Measurements from ENCODE around the gene SON.

Gene SON

DNA sequence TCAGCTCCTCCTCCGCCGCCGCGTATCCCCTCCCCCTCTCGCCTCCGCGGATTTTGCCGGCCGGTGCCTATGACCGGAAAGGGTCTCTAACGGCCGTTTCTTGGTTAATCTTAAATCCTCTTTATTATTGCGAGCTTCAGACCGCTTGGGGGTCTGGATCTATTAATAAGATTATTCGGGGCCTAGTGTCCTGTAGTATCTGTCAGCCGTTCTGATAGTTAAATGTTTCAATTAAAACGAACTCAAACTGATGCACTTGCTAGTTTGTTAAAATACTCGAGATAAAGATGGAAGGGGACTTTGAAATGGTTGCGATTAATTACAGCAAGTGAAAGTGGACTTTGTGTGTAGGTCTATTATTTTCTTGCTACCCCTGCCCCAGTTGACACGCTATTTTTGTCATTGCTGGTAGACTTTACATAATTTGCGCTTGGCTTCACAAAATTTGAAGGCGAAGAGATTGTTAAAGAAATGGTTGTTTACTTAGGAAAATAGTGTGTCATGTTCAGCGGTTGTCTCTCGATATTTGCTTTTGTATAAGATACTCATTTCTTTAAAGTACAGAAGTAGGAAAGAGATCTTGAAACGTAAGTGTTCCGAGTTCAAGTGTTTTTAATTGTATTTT, 779 bp downstream of the SON start:
- DNase-seq, result peak; percentile 60 to 77

DNA sequence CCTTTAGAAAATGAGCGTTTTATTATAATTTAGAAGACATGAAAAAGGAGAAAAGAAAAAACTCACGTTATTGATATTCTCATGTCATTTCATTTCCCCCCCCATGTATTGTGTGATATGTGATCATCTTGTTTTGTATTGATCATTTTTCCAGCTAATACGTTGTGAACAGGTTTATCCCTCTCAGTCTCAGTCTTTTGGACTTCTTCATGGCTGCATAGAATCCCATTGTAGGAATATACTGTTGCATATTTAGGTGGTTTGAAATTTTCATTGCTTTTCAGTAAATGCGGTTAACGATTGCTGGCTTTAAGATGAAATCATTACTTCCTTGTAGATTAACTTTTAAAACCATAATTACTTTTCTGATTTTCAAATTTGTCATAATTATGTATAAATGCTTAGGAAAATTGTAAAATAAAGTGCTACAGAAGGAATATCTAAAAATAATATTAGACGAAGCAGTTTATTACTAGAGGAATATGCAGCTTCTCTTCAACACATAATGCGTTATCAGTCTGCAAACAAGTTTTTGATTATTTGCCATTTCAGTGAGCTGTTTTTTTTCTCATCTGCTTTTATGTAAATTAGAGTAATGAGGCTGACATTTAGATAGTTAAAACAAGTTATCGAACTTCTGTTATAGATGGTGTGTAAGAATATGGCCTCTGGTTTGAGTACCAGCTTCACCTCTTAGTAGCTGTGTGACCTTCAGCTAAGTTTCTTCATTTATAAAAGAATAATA, 1.8 kb downstream of the SON start:
- DNase-seq, result no peak

DNA sequence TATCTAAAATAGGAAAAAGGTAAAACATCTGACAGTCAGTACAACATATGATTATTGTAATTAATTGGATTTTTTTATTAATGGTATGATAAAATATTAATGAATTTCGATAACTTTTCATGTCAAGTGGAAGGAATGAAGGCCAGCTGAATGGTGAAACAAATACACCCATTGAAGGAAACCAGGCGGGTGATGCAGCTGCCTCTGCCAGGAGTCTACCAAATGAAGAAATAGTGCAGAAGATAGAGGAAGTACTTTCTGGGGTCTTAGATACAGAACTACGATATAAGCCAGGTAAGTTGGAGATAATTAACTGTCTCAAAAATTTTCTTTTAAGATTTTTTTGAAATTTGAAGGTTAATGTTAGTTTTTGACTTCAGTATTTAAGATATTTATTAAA, 3.2 kb downstream of the SON start:
- DNase-seq, result peak; percentile 60

DNA sequence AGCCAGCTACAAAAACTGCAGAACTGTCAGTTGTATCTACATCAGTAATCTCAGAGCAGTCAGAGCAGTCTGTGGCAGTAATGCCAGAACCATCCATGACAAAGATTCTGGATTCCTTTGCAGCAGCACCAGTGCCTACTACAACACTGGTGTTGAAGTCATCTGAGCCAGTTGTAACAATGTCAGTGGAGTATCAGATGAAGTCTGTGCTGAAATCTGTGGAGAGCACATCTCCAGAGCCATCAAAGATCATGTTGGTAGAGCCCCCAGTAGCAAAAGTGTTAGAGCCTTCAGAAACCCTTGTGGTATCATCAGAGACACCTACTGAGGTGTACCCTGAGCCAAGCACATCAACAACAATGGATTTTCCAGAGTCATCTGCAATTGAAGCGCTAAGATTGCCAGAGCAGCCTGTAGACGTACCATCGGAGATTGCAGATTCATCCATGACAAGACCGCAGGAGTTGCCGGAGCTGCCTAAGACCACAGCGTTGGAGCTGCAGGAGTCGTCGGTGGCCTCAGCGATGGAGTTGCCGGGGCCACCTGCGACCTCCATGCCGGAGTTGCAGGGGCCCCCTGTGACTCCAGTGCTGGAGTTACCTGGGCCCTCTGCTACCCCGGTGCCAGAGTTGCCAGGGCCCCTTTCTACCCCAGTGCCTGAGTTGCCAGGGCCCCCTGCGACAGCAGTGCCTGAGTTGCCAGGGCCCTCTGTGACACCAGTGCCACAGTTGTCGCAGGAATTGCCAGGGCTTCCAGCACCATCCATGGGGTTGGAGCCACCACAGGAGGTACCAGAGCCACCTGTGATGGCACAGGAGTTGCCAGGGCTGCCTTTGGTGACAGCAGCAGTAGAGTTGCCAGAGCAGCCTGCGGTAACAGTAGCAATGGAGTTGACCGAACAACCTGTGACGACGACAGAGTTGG, 7.3 kb downstream of the SON start:
- DNase-seq, result no peak

DNA sequence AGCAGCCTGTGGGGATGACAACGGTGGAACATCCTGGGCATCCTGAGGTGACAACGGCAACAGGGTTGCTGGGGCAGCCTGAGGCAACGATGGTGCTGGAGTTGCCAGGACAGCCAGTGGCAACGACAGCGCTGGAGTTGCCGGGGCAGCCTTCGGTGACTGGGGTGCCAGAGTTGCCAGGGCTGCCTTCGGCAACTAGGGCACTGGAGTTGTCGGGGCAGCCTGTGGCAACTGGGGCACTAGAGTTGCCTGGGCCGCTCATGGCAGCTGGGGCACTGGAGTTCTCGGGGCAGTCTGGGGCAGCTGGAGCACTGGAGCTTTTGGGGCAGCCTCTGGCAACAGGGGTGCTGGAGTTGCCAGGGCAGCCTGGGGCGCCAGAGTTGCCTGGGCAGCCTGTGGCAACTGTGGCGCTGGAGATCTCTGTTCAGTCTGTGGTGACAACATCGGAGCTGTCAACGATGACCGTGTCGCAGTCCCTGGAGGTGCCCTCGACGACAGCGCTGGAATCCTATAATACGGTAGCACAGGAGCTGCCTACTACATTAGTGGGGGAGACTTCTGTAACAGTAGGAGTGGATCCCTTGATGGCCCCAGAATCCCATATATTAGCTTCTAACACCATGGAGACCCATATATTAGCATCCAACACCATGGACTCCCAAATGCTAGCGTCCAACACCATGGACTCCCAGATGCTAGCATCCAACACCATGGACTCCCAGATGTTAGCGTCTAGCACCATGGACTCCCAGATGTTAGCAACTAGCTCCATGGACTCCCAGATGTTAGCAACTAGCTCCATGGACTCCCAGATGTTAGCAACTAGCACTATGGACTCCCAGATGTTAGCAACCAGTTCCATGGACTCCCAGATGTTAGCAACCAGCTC, 8.2 kb downstream of the SON start:
- DNase-seq, result no peak

DNA sequence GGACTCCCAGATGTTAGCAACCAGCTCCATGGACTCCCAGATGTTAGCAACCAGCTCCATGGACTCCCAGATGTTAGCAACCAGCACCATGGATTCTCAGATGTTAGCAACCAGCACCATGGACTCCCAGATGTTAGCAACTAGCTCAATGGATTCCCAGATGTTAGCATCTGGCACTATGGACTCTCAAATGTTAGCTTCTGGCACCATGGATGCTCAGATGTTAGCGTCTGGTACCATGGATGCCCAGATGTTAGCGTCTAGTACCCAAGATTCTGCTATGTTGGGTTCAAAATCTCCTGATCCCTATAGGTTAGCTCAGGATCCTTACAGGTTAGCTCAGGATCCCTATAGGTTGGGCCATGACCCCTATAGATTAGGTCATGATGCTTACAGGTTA, 8.8 kb downstream of the SON start:
- no peak for DNase-seq

DNA sequence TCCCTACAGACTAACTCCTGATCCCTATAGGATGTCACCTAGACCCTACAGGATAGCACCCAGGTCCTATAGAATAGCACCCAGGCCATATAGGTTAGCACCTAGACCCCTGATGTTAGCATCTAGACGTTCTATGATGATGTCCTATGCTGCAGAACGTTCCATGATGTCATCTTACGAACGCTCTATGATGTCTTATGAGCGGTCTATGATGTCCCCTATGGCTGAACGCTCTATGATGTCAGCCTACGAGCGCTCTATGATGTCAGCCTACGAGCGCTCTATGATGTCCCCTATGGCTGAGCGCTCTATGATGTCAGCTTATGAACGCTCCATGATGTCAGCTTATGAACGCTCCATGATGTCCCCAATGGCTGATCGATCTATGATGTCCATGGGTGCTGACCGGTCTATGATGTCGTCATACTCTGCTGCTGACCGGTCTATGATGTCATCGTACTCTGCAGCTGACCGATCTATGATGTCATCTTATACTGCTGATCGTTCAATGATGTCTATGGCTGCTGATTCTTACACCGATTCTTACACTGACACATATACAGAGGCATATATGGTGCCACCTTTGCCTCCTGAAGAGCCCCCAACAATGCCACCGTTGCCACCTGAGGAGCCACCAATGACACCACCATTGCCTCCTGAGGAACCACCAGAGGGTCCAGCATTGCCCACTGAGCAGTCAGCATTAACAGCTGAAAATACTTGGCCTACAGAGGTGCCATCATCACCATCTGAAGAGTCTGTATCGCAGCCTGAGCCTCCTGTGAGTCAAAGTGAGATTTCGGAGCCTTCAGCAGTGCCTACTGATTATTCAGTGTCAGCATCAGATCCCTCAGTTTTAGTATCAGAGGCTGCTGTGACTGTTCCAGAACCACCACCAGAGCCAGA, 9.5 kb downstream of the SON start:
- no peak for DNase-seq

DNA sequence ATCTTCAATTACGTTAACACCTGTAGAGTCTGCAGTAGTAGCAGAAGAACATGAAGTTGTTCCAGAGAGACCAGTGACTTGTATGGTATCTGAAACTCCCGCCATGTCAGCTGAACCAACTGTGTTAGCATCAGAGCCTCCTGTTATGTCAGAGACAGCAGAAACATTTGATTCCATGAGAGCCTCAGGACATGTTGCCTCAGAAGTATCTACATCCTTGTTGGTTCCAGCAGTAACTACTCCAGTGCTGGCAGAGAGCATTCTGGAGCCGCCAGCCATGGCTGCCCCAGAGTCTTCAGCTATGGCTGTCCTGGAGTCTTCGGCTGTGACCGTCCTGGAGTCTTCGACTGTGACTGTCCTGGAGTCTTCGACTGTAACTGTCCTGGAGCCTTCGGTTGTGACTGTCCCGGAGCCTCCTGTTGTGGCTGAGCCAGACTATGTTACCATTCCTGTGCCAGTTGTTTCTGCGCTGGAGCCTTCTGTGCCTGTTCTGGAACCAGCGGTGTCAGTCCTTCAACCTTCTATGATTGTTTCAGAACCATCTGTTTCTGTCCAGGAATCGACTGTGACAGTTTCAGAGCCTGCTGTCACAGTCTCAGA, 10.3 kb downstream of the SON start:
- DNase-seq, result no peak

DNA sequence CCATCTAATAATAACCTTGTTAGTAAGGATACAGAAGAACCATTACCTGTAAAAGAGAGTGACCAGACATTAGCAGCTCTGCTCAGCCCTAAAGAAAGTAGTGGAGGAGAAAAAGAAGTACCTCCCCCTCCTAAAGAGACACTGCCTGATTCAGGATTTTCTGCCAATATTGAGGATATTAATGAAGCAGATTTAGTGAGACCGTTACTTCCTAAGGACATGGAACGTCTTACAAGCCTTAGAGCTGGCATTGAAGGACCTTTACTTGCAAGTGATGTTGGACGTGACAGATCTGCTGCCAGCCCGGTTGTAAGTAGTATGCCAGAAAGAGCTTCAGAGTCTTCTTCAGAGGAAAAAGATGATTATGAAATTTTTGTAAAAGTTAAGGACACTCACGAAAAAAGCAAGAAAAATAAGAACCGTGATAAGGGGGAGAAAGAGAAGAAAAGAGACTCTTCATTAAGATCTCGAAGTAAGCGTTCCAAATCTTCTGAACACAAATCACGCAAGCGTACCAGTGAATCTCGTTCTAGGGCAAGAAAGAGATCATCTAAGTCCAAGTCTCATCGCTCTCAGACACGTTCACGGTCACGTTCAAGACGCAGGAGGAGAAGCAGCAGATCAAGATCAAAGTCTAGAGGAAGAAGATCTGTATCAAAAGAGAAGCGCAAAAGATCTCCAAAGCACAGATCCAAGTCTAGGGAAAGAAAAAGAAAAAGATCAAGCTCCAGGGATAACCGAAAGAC, 11.6 kb downstream of the SON start:
- DNase-seq, result no peak

DNA sequence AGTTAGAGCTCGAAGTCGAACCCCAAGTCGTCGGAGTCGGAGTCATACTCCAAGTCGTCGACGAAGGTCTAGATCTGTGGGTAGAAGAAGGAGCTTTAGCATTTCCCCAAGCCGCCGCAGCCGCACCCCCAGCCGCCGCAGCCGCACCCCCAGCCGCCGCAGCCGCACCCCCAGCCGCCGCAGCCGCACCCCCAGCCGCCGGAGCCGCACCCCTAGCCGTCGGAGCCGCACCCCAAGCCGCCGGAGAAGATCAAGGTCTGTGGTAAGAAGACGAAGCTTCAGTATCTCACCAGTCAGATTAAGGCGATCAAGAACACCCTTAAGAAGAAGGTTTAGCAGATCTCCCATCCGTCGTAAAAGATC, 12.1 kb downstream of the SON start:
- DNase-seq, result no peak

DNA sequence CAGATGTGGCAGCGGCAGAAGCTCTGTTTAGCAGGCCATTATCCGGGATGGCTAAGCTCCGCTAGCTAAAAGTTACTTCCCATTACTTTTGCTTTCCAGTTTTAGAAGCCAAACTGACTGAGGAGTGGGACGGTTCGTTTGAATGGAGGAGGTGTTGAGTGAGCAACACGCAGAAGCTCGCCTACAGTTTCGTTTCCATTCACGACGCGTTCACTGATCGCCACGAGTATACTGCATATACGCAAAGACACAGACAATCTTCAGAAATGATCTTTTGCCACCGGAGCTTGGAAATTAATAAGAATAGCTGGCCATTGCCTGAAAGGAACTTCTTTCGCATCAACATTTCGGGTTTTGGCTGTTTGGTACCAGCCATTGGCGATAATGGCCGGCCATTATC, 14.6 kb downstream of the SON start:
- DNase-seq, result no peak

DNA sequence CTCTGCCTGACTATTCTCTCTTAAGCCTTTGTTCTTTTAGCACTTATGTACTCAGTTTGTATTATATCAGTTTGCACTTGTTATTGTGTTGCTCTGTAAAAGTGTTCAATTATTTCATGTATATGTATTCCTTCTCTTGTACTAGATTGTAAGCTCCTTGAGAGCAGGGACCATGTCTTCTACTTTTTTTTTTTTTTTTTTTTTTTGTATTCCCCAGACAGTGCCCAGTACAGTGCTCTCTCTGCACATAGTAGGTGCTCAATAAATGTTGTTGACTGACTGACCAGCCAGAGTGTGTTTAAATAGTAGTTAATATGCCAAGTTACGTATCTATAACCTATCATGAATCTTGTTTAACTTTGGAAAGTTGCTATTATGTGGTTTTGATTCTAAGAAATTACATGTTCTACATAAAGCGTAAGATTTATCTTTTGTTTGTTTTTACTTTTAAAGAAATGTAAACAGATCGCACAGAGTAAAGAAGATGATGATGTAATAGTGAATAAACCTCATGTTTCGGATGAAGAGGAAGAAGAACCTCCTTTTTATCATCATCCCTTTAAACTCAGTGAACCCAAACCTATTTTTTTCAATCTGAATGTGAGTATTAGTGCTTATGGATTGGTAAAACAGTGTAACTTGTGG, 16.1 kb downstream of the SON start:
- DNase-seq, result no peak

DNA sequence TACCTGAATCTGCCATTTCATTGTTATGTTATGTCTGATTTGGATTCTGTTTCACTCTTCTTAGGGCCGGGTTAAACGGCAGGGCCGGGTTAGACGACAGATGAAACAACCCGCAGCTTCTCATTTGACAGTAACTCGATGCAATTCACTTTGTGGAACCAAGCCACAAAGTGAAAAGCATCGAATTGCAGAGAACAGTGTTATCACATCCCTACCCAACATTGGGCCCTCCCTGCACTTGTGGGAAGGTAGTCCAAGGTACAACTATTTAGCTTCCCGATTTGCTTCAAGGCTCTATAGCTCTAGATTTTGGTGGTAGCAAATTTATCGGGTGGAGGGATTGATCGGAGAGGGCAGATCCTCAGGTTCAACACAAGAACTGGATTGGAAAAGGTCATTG, 17.0 kb downstream of the SON start:
- no peak for DNase-seq

DNA sequence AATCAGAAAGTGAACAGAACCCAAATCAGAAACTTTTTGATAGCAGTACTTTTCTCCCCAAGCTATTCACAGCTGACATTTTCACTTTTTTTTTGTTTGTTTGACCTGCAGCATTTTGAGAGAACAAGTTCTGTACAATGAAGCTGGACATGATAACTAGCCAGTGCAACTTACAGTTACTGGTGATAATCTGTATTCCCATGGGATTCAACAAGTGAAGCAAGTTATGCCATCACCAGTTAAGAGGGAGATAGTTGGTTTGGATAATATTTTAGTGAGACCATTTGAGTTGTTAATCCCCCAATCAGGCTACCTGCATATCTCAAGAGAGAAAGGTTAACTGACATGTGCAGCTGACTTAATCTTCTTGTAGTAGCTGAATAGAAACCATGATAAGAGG, 18.1 kb downstream of the SON start:
- no peak for DNase-seq

DNA sequence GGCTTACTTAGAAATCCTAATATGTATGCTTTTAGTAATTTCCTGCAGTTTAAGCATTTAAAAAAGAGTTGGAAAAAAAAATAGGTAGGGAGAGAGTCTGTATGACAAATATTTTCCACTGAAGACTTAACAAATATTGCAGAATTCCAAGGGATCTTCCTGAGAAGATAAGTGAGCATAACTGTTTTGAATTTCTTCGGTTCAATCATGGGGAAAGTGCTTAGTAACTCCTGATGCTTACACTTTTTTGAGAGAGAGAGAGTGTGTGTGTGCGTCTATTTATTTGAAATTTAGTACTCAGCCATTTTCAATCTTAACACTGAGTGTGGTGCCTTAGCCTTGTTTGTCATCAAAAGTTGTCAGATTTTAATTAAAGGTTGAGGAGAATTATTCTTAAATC, 18.5 kb downstream of the SON start:
- no peak for DNase-seq

DNA sequence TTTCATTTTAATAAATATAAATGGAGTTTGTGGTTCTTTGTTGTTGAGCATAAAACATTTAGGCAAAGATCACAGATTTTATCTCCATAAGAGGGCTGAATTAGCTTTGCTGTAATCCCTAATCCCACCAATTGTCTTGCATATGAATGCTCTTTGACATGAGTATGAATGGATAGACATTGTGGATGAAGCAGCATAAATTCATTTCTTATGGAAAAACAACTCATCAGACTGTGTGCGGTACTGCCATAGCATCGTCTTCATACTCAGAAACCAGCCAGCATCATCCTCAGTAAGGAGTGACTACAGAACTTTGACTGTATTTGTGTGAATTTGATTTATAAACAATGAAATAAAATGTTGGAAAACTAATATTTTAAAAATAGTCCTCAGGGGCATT, 19.6 kb downstream of the SON start:
- no peak for DNase-seq

DNA sequence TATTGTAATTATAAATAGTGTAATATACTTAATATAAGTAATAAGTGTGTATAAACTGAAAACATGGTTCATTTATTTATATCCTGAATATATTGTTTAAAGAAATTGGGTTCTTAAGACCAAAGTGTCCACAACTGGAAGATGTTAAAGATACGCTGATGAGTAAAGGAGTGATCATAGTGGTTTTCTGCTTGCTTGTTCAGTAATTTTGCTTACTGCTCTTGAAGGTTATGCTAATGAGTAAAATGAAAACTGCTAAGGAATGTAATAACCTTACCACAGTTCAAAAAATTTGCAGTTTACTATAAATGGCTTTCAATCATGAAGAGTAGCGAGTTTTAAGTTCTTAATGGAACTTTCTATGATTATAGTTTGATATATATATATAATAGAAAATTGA, 23.7 kb downstream of the SON start:
- no peak for DNase-seq

DNA sequence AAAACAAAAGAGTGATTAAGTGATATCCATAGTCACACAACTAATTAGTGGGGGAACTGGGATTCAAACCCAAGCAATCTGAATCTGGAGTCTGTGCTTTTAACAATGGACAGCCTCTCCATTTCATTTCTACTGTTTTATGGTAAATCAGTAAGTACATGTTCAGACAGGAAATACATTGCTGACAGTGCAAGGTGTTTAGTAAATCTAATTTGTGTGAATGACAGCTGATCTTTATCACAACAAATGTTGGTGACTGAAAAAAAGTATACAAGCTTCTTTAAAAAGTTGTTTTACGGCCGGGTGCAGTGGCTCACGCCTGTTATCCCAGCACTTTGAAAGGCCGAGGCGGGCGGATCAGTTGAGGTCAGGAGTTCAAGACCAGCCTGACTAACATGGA, 25.1 kb downstream of the SON start:
- DNase-seq, result no peak

DNA sequence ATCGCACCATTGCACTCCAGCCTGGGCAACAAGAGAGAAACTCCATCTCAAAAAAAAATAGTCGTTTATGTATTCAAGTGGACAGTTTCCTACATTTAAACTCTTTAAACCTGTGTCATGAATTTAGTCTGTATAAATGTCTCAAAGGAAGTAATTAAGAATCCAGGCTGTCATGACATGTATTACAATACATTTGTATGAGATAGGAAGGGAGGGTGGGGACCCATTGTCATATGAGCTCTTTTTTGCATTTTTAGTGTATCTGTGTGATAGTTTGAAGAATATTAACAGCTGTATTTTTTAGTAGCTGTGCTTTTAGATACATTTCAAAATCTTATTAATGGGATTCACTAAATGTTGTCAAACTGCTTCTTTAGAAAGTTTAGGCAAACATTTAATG, 25.6 kb downstream of the SON start:
- no peak for DNase-seq

DNA sequence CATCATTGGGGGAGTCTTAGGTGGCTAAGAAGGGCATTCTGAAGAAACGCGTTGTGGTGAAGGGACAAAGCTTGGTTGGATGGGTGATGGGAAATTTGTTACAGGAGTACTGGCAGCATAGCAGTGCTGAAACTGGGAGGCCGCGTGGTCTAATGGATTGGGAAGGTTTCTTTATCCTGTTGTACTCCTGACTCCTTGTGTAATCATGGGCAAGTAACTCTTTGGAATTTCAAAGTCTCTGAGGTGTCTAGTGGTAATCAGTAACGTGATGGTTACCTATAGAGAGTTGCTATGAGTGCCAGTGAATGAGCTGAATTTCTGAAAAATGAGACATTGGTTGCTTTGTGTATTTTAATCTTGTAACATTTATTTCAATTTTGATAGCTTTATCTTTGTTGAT, 27.2 kb downstream of the SON start:
- DNase-seq, result no peak
